Lower lobe of right lung (tissue), 2 donors: ENCODE data around the gene STC2. TPM values are rescaled to one million over a fixed set of nuclear protein-coding genes. Genes with fewer than 3 reads are reported as not detected.

ENCODE experiments used
- ATAC-seq, 2 donors: fragments of 200-7000 bp; cut with Tn5 transposase; one replicate each; pipeline ENCODE4 v1.9.1; 2020 to 2022; ENCODE audit warnings: mild to moderate bottlenecking in 2 of 2, moderate library complexity in 2 of 2
- DNase-seq: peaks from one replicate; pipeline ENCODE4 v3.0.0-alpha.2; 2020
- H3K27ac ChIP-seq: fragments of 200-600 bp; one replicate; pipeline ENCODE4 v1.8.0; 2022
- H3K27me3 ChIP-seq: fragments of 200-600 bp; one replicate; pipeline ENCODE4 v1.8.0; 2022; ENCODE audit warnings: low read depth
- H3K36me3 ChIP-seq: fragments of 200-600 bp; one replicate; pipeline ENCODE4 v1.8.0; 2022; ENCODE audit warnings: mild to moderate bottlenecking
- H3K4me1 ChIP-seq: fragments of 200-600 bp; one replicate; pipeline ENCODE4 v1.8.0; 2022
- H3K4me3 ChIP-seq: fragments of 200-600 bp; one replicate; pipeline ENCODE4 v1.8.0; 2022; ENCODE audit warnings: mild to moderate bottlenecking
- H3K9me3 ChIP-seq: fragments of 200-600 bp; one replicate; pipeline ENCODE4 v1.8.0; 2022
- CTCF ChIP-seq: fragments of 200-600 bp; IDR thresholded peaks from one replicate; pipeline ENCODE4 v1.8.0; 2022; ENCODE audit warnings: antibody characterized with exemption, mild to moderate bottlenecking
- intact Hi-C: fragments of 100-400 bp; cut with DNase I; formaldehyde crosslinking; loops from one replicate; pipeline ENCODE4 v1.11.0; 2022
- total RNA-seq: library from RNA; stranded (reverse); fragmentation: NEBNext Ultra II Directional; extraction: Animal tissue kit (Norgen Biotek cat#: 25700); gene quantifications from one replicate; pipeline ENCODE4 v1.2.1, GENCODE V29; 2021
- donor health status: DM: no; HTN: yes; CAD: no; lungs with severe emphysema.

The STC2 gene
- total RNA-seq, 1 donor from 2014 or later: 10.8 TPM

GRCh38 chr5:173299820-173300219, 28.4 kb downstream of the STC2 start:
- H3K4me3 ChIP-seq: no peak overlapping the region
- intact Hi-C loops: no loop called here
- no peak for DNase-seq
- no peak for ATAC-seq
- peaks cover 8% of the 10 kb centered on the region for H3K4me1 ChIP-seq
- no peaks in the 10 kb centered on the region for H3K9me3 ChIP-seq
- H3K27me3 ChIP-seq: peaks cover 4% of the 10 kb centered on the region
- TF ChIP-seq CTCF: no peak
- no peak overlapping the region for H3K27ac ChIP-seq
- no peaks in the 10 kb centered on the region for H3K36me3 ChIP-seq

- Histone ChIP-seq H3K9me3 (no peaks in the 10 kb centered on the region), H3K27me3 (peaks cover 9% of the 10 kb centered on the region), H3K4me1 (peaks cover 11% of the 10 kb centered on the region), H3K4me3 (no peak overlapping the region), H3K27ac (no peak overlapping the region), H3K36me3 (no peaks in the 10 kb centered on the region)
- ATAC-seq (peak in 1 of 2 donors; percentile 30), DNase-seq (no peak)
- intact Hi-C loops: no loop called here
- TF ChIP-seq CTCF: no peak
Observed at GRCh38 chr5:173298213-173298926, 29.8 kb downstream of the STC2 start.

- no peak for ATAC-seq
- Histone ChIP-seq H3K4me1 (peaks cover 11% of the 10 kb centered on the region), H3K36me3 (no peaks in the 10 kb centered on the region), H3K27ac (no peak overlapping the region), H3K27me3 (peaks cover 14% of the 10 kb centered on the region), H3K4me3 (no peak overlapping the region), H3K9me3 (no peaks in the 10 kb centered on the region)
- no peak for TF ChIP-seq CTCF
- intact Hi-C loops: no loop called here
- DNase-seq: no peak
Observed at GRCh38 chr5:173297813-173298212, 30.4 kb downstream of the STC2 start.

GRCh38 chr5:173296737-173297676, 31.2 kb downstream of the STC2 start:
- Histone ChIP-seq H3K9me3 (no peaks in the 10 kb centered on the region), H3K36me3 (no peaks in the 10 kb centered on the region), H3K27me3 (peaks cover 22% of the 10 kb centered on the region), H3K4me1 (peaks cover 10% of the 10 kb centered on the region), H3K27ac (no peak overlapping the region), H3K4me3 (no peak overlapping the region)
- no peak for TF ChIP-seq CTCF
- intact Hi-C loops: no loop called here
- no peak for ATAC-seq
- no peak for DNase-seq

GRCh38 chr5:173295796-173296195, 32.4 kb downstream of the STC2 start:
- Histone ChIP-seq H3K36me3 (no peaks in the 10 kb centered on the region), H3K27me3 (peaks cover 31% of the 10 kb centered on the region), H3K9me3 (no peaks in the 10 kb centered on the region), H3K4me3 (no peak overlapping the region), H3K4me1 (peaks cover 3% of the 10 kb centered on the region), H3K27ac (no peak overlapping the region)
- DNase-seq (no peak), ATAC-seq (no peak)
- TF ChIP-seq CTCF: no peak
- intact Hi-C loops: no loop called here
